Measurements from ENCODE around the gene COL11A2. TPM values are rescaled to one million over a fixed set of nuclear protein-coding genes. Genes with fewer than 3 reads are reported as not detected.

Gene COL11A2
- total and polyA plus RNA-seq, 2 donors, result 2.1 to 5.5 TPM

- Histone ChIP-seq H3K27ac (ENCODE audit: low read depth in 1 of 2, low read length in 1 of 2) (peak within 1 kb of the TSS; percentile 74 to 97), H3K36me3 (ENCODE audit: control insufficient read depth in 2 of 2, insufficient read depth in 2 of 2, low read length in 1 of 2) (peaks cover 23 to 35% of the 10 kb centered on the region in 2 donors), H3K9me3 (ENCODE audit: control insufficient read depth in 2 of 2, insufficient read depth in 1 of 2, low read length in 1 of 2) (no peaks in the 10 kb centered on the region), H3K27me3 (ENCODE audit: control insufficient read depth in 2 of 2, insufficient read depth in 1 of 2, low read length in 1 of 2) (peaks cover 4 to 31% of the 10 kb centered on the region in 2 donors), H3K4me3 (ENCODE audit: low read length in 2 of 2) (peak within 1 kb of the TSS; percentile 82 to 93), H3K4me1 (ENCODE audit: control insufficient read depth in 2 of 2, insufficient read depth in 2 of 2, low read length in 2 of 2) (peaks cover 22 to 63% of the 10 kb centered on the region in 2 donors)
- under 1% methylated on average over 86 of the region's 86 CpGs for WGBS
- peak in 7 of 9 donors; percentile 68 to 92 (median 78) for DNase-seq (ENCODE audit: low read depth in 6 of 9, low spot score in 9 of 9)
These were observed 16.1 kb upstream of the COL11A2 start, which contains the start of gene RING1 for GRCh38 chr6:33208091-33208967. Gene RING1 (plus strand): TSS chr6:33208500. CDS start chr6:33208823, 323 bp downstream.

GRCh38 chr6:33207552-33208090 is 15.4 kb upstream of the COL11A2 start:
- Histone ChIP-seq H3K27me3 (ENCODE audit: control insufficient read depth in 2 of 2, insufficient read depth in 1 of 2, low read length in 1 of 2) (peaks cover 4 to 24% of the 10 kb centered on the region in 2 donors), H3K4me3 (ENCODE audit: low read length in 2 of 2) (peak overlapping the region; percentile 82 to 93), H3K4me1 (ENCODE audit: control insufficient read depth in 2 of 2, insufficient read depth in 2 of 2, low read length in 2 of 2) (peaks cover 18 to 56% of the 10 kb centered on the region in 2 donors), H3K36me3 (ENCODE audit: control insufficient read depth in 2 of 2, insufficient read depth in 2 of 2, low read length in 1 of 2) (peaks cover 30 to 39% of the 10 kb centered on the region in 2 donors), H3K9me3 (ENCODE audit: control insufficient read depth in 2 of 2, insufficient read depth in 1 of 2, low read length in 1 of 2) (no peaks in the 10 kb centered on the region), H3K27ac (ENCODE audit: low read depth in 1 of 2, low read length in 1 of 2) (peak overlapping the region; percentile 74 to 97)
- DNase-seq (ENCODE audit: low read depth in 6 of 9, low spot score in 9 of 9), result no peak
- WGBS, result 3% methylated on average over 29 of the region's 29 CpGs

GRCh38 chr6:33206864-33207551 is 14.7 kb upstream of the COL11A2 start:
- WGBS, result 50% methylated on average over 20 of the region's 20 CpGs
- peak overlapping the region in 1 of 2 donors; percentile 82 for H3K4me3 ChIP-seq (ENCODE audit: low read length in 2 of 2)
- H3K4me1 ChIP-seq (ENCODE audit: control insufficient read depth in 2 of 2, insufficient read depth in 2 of 2, low read length in 2 of 2), result peaks cover 18 to 56% of the 10 kb centered on the region in 2 donors
- no peak for DNase-seq (ENCODE audit: low read depth in 6 of 9, low spot score in 9 of 9)
- H3K36me3 ChIP-seq (ENCODE audit: control insufficient read depth in 2 of 2, insufficient read depth in 2 of 2, low read length in 1 of 2), result peaks cover 35 to 39% of the 10 kb centered on the region in 2 donors
- H3K27me3 ChIP-seq (ENCODE audit: control insufficient read depth in 2 of 2, insufficient read depth in 1 of 2, low read length in 1 of 2), result peaks cover 0 to 17% of the 10 kb centered on the region in 2 donors
- no peak overlapping the region for H3K27ac ChIP-seq (ENCODE audit: low read depth in 1 of 2, low read length in 1 of 2)
- H3K9me3 ChIP-seq (ENCODE audit: control insufficient read depth in 2 of 2, insufficient read depth in 1 of 2, low read length in 1 of 2), result no peaks in the 10 kb centered on the region

- no peak for DNase-seq (ENCODE audit: low read depth in 6 of 9, low spot score in 9 of 9)
- H3K36me3 ChIP-seq (ENCODE audit: control insufficient read depth in 2 of 2, insufficient read depth in 2 of 2, low read length in 1 of 2), result peaks cover 31 to 38% of the 10 kb centered on the region in 2 donors
- H3K4me1 ChIP-seq (ENCODE audit: control insufficient read depth in 2 of 2, insufficient read depth in 2 of 2, low read length in 2 of 2), result peaks cover 26 to 64% of the 10 kb centered on the region in 2 donors
- 90% methylated on average over 3 of the region's 3 CpGs for WGBS
- no peak overlapping the region for H3K27ac ChIP-seq (ENCODE audit: low read depth in 1 of 2, low read length in 1 of 2)
- peaks cover 0 to 13% of the 10 kb centered on the region in 2 donors for H3K27me3 ChIP-seq (ENCODE audit: control insufficient read depth in 2 of 2, insufficient read depth in 1 of 2, low read length in 1 of 2)
- H3K4me3 ChIP-seq (ENCODE audit: low read length in 2 of 2), result no peak overlapping the region
- H3K9me3 ChIP-seq (ENCODE audit: control insufficient read depth in 2 of 2, insufficient read depth in 1 of 2, low read length in 1 of 2), result no peaks in the 10 kb centered on the region
These were observed 14.0 kb upstream of the COL11A2 start for GRCh38 chr6:33206027-33206863.

DNA sequence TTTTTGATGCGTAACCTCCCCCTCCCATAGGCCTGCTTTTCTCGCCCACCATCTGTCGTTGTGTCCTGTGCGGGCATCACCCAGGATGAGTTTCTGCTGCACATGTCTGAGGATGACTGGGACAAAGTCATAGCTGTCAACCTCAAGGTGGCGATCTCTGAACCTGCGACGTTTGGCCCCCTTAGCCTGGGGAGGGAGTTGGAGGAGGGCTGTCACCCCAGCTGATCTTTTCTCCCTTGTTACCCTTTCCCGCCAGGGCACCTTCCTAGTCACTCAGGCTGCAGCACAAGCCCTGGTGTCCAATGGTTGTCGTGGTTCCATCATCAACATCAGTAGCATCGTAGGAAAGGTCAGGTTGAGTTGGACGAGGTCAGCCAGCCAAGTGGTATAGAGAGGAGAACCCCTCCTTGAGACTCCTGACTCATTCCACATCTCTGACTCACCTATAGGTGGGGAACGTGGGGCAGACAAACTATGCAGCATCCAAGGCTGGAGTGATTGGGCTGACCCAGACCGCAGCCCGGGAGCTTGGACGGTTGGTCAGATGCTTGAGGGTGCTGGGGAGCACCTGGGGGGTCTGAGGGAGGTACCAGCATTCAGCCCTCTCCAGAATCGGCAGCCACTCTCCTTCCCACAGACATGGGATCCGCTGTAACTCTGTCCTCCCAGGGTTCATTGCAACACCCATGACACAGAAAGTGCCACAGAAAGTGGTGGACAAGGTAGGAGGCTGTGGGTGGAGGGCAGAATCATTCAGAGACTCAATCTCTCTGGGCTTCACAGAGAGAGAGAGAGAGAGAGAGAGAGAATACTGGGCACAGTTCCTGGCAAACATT is 13.1 kb upstream of the COL11A2 start:
- peak in 1 of 9 donors; percentile 51 for DNase-seq (ENCODE audit: low read depth in 6 of 9, low spot score in 9 of 9)
- Histone ChIP-seq H3K4me3 (ENCODE audit: low read length in 2 of 2) (peak overlapping the region; percentile 70 to 86), H3K27me3 (ENCODE audit: control insufficient read depth in 2 of 2, insufficient read depth in 1 of 2, low read length in 1 of 2) (peaks cover 0 to 13% of the 10 kb centered on the region in 2 donors), H3K36me3 (ENCODE audit: control insufficient read depth in 2 of 2, insufficient read depth in 2 of 2, low read length in 1 of 2) (peaks cover 23 to 37% of the 10 kb centered on the region in 2 donors), H3K9me3 (ENCODE audit: control insufficient read depth in 2 of 2, insufficient read depth in 1 of 2, low read length in 1 of 2) (no peaks in the 10 kb centered on the region), H3K4me1 (ENCODE audit: control insufficient read depth in 2 of 2, insufficient read depth in 2 of 2, low read length in 2 of 2) (peaks cover 28 to 68% of the 10 kb centered on the region in 2 donors), H3K27ac (ENCODE audit: low read depth in 1 of 2, low read length in 1 of 2) (peak overlapping the region in 1 of 2 donors; percentile 56)
- WGBS, result 62% methylated on average over 17 of the region's 17 CpGs

DNA sequence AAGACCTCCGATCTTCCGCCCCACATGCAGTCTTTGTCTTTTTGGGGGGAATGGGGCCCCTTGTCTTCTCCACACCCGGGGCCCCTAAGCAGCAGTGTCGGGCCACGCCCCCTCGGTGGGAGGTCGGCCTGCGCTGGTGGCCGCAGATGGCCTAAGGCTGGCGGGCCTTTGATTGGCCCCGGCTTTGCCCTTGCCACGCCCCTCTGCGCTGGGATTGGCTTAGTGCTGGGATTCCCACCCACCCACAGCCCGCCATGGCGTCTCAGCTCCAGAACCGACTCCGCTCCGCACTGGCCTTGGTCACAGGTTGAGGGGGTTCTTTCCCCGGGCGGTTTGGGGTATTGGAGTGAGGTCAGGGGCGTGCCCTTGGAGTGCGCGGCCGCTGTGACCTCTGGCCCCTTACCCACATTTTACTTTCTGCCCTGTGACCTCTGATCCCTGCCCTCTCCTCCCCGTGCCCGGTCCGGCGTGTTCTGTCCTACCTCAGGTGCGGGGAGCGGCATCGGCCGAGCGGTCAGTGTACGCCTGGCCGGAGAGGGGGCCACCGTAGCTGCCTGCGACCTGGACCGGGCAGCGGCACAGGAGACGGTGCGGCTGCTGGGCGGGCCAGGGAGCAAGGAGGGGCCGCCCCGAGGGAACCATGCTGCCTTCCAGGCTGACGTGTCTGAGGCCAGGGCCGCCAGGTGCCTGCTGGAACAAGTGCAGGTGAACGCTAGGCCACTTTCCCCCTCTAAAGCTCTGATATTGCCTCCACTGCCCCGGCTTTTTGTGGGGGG is 12.3 kb upstream of the COL11A2 start, which contains the start of gene HSD17B8:
Gene HSD17B8 (plus strand): TSS at position 241 of the 776 bp plus-strand sequence. CDS start 14 bp downstream, at position 255.
- peak within 1 kb of the TSS; percentile 53 to 56 for H3K27ac ChIP-seq (ENCODE audit: low read depth in 1 of 2, low read length in 1 of 2)
- no peaks in the 10 kb centered on the region for H3K9me3 ChIP-seq (ENCODE audit: control insufficient read depth in 2 of 2, insufficient read depth in 1 of 2, low read length in 1 of 2)
- peak within 1 kb of the TSS; percentile 70 to 86 for H3K4me3 ChIP-seq (ENCODE audit: low read length in 2 of 2)
- peaks cover 28 to 70% of the 10 kb centered on the region in 2 donors for H3K4me1 ChIP-seq (ENCODE audit: control insufficient read depth in 2 of 2, insufficient read depth in 2 of 2, low read length in 2 of 2)
- peaks cover 0 to 13% of the 10 kb centered on the region in 2 donors for H3K27me3 ChIP-seq (ENCODE audit: control insufficient read depth in 2 of 2, insufficient read depth in 1 of 2, low read length in 1 of 2)
- WGBS, result under 1% methylated on average over 48 of the region's 48 CpGs
- peak; percentile 79 to 95 (median 84) for DNase-seq (ENCODE audit: low read depth in 6 of 9, low spot score in 9 of 9)
- peaks cover 15 to 29% of the 10 kb centered on the region in 2 donors for H3K36me3 ChIP-seq (ENCODE audit: control insufficient read depth in 2 of 2, insufficient read depth in 2 of 2, low read length in 1 of 2)

- Histone ChIP-seq H3K27ac (ENCODE audit: low read depth in 1 of 2, low read length in 1 of 2) (peak overlapping the region in 1 of 2 donors; percentile 33), H3K4me1 (ENCODE audit: control insufficient read depth in 2 of 2, insufficient read depth in 2 of 2, low read length in 2 of 2) (peaks cover 32 to 73% of the 10 kb centered on the region in 2 donors), H3K36me3 (ENCODE audit: control insufficient read depth in 2 of 2, insufficient read depth in 2 of 2, low read length in 1 of 2) (peaks cover 13 to 26% of the 10 kb centered on the region in 2 donors), H3K4me3 (ENCODE audit: low read length in 2 of 2) (peak overlapping the region; percentile 70 to 86), H3K27me3 (ENCODE audit: control insufficient read depth in 2 of 2, insufficient read depth in 1 of 2, low read length in 1 of 2) (peaks cover 0 to 13% of the 10 kb centered on the region in 2 donors), H3K9me3 (ENCODE audit: control insufficient read depth in 2 of 2, insufficient read depth in 1 of 2, low read length in 1 of 2) (no peaks in the 10 kb centered on the region)
- DNase-seq (ENCODE audit: low read depth in 6 of 9, low spot score in 9 of 9), result no peak
- WGBS, result 5% methylated on average over 4 of the region's 4 CpGs
These were observed 11.8 kb upstream of the COL11A2 start for GRCh38 chr6:33204165-33204414.

All from thymus (tissue), 11 donors.